HG03097 (cell line): Measurements from ENCODE around the gene TOM1L2.
A peak's percentile ranks its signal among the peaks of the same experiment; 100 is the strongest.

Experiments used
- ATAC-seq: cut with Tn5 transposase; IDR thresholded peaks from one replicate; pipeline ENCODE4 v1.9.1; 2021; ENCODE audit not compliant: unreplicated experiment, low FRiP score

The TOM1L2 gene

DNA sequence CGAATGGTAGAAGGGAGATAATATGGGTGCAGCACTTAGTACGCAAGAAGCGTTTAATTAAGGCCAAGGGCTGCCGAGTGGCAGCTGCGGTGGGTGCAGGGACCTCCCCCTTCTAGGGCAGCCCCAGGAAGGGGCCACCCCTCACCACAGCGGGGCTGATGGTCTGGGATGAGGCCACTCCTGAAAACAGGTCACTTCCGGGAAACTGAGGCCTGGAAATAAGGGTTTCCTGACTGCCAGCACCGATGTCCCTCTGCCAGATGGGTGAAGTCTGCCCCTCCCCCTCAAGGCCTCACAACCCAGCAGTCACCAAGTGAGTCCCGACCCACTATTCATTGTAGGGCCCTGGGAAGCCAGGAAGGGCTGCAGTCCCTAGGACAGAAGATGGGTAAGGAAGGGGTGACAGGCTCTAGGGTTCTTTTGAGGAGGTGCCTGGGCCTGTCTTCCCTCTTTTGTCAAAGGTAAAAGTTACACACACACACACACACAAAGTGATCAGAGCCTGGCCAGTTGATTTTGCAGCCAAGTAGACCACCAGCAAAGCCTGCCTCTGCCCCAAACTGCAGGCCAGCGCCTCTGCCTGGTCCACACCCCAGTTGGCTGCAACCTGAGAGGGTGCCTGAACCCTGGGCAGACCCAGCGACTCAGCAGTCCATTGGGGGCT, 147.9 kb downstream of the TOM1L2 start:
- peak; percentile 8 for ATAC-seq

GRCh38 chr17:17823433-17824118, 148.6 kb downstream of the TOM1L2 start:
- peak; percentile 65 for ATAC-seq

GRCh38 chr17:17822616-17823015, 149.6 kb downstream of the TOM1L2 start:
- ATAC-seq: no peak

DNA sequence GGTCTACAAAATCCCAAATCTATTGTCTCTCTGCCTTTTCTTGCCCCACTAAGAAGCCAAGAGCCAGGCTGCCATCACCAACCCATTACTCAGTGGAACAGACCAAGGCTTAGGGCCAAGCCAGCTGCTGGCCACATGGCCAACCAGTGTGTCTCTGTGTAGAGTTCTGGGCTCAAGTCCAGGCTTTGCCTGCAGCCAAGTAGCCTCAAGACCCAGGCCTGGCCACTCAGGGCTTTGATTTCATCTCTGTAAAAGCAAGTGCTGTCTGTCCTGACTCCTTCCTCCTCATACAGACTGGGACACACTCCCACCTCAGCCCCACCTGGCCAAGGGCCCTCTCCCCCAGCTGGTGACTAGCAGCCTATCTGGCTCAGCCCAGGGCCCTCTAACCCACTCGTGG, 150.0 kb downstream of the TOM1L2 start:
- ATAC-seq: no peak

GRCh38 chr17:17820463-17821158, 151.6 kb downstream of the TOM1L2 start:
- ATAC-seq: no peak

GRCh38 chr17:17820046-17820445, 152.2 kb downstream of the TOM1L2 start:
- ATAC-seq: no peak

DNA sequence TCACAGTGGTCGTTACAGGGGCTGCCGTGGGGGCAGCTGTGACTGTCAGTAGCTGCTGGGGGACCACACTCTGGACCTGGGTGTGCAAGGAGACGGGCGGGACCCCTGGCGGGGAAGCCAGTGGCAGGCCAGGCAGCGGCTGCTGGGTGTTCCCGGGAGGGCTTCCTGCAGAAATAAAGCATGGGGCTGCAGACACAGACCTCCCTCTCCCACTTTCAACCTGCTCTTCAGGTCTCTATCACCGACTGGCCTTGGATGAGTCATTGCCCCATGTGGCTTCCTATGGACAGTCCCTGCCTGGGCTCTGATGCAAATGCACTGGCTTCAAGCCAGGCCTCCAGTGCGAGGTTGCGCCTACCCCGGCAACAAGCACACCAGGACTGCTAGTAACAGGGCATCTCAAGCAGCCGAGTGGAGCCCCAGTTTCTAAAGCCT, 152.6 kb downstream of the TOM1L2 start:
- ATAC-seq: no peak

GRCh38 chr17:17819111-17819510, 153.1 kb downstream of the TOM1L2 start:
- ATAC-seq: no peak

- ATAC-seq: no peak
Observed at GRCh38 chr17:17818088-17818526, 154.1 kb downstream of the TOM1L2 start.

DNA sequence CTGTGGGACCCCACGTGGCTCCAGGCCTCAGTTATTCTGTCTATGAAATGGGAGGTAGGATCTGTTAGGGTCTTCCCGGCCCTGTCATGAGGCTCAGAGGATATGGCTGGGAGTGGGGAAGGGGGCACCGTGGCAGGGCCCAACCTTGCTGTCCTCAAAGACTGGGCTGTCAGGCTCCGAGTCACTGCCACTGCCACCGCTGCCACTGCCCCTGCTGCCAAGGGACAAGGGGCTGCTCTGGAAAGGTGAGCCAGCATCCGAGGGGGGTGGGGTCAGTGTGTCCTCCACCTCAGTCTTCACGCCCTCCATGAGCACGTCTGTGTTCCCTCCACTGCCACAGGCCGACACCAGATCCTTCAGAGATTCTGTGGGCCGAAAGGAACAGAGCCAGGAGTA, 154.7 kb downstream of the TOM1L2 start:
- no peak for ATAC-seq

DNA sequence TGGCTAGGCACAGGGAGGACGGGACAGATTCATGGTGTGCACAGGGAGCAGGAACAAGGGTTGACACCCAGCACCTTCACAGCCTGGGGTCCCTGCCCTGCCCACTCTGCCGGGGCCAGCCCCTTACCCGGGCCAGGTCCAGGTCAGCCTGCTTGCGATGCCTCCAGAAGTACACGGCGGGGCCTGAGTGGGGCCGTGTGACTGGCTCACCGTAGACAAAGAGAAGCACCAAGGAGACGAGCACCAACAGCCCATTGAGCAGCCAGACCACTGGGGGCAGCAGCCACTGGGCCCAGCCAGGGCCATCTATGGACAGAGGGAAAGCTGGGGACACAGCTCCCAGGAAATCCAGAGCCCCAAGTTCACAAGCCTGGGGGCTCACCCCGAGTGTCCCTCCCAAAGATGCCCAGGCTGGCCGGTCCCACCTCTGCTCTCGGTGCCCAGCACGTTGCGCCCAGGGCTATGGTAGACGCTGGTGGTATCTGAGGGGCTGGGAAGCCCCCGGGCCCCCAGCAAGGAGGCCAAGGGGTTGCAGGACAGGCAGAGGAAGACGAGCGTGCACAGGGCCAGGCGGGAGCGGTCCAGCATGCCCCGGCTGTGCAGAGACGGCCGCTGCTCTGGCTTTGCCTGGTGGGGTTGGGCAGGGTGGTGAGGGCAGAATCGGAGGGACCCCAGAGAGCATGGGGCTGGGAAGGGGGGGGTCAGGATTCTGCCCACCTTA, 155.2 kb downstream of the TOM1L2 start:
- ATAC-seq: no peak

GRCh38 chr17:17816240-17816814, 155.9 kb downstream of the TOM1L2 start:
- no peak for ATAC-seq

DNA sequence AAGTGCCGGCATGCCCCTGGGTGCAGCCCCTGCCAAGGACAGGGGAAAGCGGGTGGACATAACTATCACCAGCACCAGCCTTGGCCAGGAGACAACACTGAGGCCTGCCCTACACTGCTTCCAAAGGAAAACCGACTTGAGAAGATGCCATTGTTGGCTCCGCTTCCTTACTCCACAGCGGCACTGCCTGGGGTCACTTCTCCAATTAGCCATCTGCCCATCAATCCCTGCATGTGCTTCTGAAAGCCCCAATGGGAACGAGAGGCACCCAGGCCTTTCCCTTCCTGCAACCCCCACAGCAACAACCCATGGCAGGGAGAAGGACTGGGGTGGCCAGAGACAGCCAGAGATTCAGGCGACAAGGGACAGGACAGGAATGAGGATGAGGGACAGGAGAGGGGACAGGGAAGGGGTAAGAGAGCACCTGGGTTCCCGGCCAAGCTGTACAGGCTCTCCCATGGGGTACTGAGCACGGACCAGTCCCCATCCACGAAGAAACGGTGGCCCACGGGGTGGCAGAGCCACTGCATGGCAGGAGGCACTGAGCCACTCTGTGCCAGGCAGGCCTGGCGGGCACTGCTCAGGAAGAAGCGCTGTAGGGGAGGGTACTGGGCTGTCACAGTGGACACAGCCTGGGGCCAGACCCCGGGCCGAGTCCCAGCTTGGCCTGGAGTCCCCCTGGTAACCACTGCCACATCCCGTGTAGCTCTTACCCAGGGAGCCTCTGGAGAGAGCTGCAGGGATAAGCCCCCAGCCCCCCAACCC, 156.6 kb downstream of the TOM1L2 start:
- ATAC-seq: no peak

DNA sequence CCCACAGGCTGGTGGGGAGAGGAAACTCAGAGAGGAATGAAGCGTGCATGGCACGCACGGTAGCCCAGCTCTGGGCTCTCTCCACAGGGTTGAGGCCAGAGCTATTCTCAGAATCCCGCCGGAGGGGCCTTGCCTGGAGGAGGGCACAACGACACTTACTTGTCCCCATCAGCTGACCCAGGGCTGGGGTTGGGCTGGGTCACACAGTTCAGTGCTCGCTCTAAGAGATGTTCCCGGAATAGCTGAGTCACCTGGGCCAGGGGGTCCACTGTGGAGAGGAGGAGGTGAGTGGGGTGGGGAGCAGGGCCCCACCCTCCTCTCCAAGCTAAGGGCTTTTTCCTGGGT, 157.2 kb downstream of the TOM1L2 start:
- no peak for ATAC-seq

DNA sequence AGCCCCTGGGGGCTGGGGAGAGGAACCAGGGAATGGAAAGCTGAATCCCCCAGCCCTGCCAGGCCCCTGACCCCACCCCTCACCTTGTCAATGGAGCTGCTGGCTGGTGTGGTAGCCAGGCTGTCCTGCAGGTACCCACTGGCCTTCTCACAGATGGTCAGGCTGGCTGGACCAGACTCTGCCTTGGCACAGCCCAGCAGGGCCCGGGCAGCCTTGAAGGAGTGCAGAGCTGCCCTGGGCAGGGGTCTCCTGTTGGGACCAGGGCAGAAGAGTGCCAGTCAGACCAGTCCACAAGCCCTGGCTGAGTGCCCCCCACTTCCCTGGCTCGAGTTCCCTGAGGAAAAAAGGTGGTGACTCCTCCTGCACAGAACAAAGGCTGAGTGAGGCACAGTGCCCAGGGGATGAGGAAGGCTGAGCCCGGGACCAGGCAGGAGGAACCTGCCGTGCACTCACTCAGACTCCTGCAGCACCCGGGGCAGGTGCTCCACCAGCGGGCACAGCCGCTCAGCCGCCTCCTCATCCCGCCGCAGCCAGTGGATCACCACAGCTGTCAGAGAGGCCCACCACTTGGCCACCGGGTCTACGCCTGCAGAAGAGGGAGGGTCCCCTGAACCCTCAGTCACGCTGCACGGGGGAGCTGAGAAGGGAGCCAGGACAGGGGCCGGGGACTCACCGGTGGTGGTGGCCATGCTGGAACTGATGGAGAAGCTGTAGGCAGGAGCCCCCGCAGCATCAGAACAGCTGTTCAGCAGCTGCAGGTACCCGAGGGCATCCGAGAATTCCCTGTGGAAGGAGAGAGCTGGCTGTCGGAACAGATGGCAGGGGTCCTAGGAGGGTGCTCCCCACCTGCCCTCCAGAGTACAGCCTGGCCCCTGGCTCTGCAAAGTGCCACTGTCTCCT, 157.8 kb downstream of the TOM1L2 start:
- ATAC-seq: no peak

- ATAC-seq: no peak
Observed at GRCh38 chr17:17813725-17814095, 158.5 kb downstream of the TOM1L2 start.

- ATAC-seq: no peak
Observed at GRCh38 chr17:17813055-17813724, 159.0 kb downstream of the TOM1L2 start.

GRCh38 chr17:17812211-17813054, 159.8 kb downstream of the TOM1L2 start:
- no peak for ATAC-seq
